ENCODE results near the gene PARD6G.

- TF ChIP-seq ESRRG (CRISPR knock-in tag; IDR thresholded peaks at IDR 0.05) (no peak), ZC3H10 (CRISPR knock-in tag; IDR thresholded peaks at IDR 0.05) (no peak), BACH2 (CRISPR knock-in tag; IDR thresholded peaks at IDR 0.05; ENCODE audit: borderline replicate concordance) (no peak)
Observed at GRCh38 chr18:80147418-80148325, 99.6 kb downstream of the PARD6G start.
